GM18499 (cell line): Measurements from ENCODE around the gene GALNT18.

ENCODE experiments used
- ATAC-seq: cut with Tn5 transposase; IDR thresholded peaks from one replicate; pipeline ENCODE4 v1.9.1; 2021; ENCODE audit warnings: moderate number of reproducible peaks; ENCODE audit not compliant: insufficient read depth, unreplicated experiment

The GALNT18 gene

DNA sequence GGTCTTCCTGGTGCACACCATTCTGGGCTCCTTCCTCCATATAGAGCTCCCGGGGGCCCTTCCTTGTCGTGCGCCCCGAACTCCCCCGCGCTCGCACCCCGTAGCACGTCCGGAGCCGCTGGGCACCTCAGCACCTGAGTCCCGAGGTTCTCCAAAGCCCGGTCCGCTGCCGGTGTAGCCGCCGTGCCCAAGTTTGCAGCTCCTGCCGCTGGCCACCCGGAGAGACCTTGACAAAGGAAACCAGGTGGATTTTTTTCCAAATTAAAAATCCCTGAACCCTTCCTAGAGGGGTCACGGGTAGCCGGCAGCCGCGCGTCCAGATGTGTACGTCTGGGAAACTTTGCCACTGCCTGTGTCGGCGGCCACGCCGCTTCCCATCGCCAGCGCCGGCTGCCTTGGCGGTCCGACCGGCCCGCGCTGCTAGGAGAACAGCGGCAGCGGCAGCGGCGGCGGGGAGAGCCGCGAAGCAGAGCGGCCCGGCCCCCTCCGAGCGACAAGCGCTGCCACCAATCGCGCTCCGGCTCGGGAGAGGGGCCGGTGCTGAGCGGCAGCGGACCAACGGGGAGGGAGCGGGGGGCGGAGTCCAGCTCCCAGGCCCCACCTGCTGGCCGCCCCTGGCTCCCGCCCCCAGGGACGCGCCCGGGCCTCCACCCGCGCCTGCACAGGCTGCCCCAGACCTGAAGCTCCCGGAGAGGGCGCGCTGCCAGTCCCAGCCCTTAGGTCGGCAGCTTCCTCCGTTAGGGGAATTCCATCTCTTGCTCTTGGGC lies at the start of gene GALNT18:
Gene GALNT18 (minus strand): TSS at position 433 of the 767 bp plus-strand sequence.
- ATAC-seq, result peak; percentile 35

- no peak for ATAC-seq
Observed at GRCh38 chr11:11670574-11670973, 48.8 kb upstream of the GALNT18 start.

DNA sequence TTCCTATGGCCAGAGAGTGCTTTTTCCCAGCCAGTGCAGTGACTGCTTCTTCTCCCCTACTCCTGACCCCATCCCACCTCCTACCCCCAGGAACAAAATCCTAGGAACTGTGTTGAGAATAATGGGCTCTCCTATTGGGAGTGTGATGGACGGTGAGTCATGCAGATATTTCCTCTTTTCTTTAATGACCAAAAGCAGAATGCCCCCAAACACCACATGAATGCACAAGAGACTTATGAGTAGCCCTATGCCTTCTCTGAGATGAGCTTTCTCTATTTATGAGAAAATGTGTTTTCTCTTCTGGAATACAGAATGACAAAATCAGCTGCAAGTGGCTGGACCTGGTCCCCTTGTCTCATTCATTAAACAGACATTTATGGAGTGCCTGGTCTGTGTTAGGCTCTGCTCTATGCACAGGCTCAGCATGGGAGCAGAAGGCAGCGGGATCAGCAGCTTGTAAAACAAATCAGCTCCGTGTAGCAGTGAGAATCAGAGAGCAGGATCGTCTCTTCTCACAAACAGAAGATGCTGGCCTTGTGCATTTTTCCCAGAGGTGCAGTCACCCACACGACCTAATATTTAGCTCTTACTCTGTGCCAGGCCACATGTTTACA lies 47.5 kb upstream of the GALNT18 start:
- ATAC-seq, result no peak

DNA sequence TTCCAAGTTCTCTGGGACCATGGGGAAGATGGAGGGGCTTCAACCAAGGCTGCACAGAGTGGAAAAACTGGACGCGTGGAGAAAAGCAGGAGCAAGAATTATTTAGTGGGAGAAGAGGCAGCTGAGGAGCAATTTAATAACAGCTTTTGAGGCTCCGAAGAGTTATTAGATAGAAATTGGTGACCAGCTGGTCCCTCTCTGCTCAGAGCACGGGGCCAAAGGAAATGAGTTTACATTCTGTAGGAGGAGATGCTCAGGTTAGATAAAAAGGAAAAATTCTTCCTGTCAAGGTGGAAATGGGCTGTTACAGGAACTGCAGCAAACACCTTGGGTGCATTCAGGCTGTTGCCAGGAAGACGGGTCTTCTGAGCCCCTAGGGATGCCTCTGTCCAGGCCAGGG lies 47.0 kb upstream of the GALNT18 start:
- ATAC-seq, result no peak

GRCh38 chr11:11668274-11668673 lies 46.5 kb upstream of the GALNT18 start:
- no peak for ATAC-seq

DNA sequence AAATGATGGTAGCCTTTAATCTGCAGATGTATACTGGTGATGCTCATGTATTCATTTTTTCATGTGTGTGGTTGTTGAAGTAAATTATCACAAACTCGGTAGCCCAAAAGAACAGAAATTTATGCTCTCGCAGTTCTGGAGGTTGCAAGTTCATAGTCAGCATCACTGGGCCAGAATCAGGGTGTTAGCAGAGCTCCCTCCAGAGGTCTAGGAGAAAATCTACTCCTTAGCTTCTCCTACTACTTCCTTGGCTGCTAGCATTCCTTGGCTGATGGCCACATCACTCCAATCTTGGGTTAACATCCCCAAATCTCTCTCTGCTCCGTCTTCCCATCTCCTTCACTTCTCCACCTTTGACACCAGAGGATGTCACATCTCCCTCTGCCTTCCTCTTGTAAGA lies 45.3 kb upstream of the GALNT18 start:
- no peak for ATAC-seq

GRCh38 chr11:11665407-11665806 lies 43.6 kb upstream of the GALNT18 start:
- no peak for ATAC-seq

DNA sequence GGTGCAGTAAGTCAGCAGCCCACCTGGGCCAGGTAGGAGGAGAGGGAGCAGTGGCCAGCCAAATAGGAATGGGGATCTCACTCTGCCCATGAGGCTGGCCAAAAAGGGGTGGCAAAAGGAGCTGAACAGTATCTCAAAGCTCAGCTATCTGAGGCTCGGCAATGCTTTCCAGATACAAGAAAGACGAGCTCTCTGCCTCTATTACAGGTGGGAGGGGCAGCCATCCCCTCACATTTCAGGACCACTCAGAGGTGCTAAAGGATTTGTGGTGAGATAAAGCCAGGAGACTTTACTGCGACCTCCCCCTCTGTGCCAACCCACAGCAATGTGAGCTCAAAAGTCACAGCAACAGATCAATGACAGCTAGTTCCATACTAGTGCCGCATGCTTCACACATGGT lies 42.1 kb upstream of the GALNT18 start:
- no peak for ATAC-seq

- ATAC-seq, result no peak
Observed at GRCh38 chr11:11662578-11662977, 40.8 kb upstream of the GALNT18 start.

DNA sequence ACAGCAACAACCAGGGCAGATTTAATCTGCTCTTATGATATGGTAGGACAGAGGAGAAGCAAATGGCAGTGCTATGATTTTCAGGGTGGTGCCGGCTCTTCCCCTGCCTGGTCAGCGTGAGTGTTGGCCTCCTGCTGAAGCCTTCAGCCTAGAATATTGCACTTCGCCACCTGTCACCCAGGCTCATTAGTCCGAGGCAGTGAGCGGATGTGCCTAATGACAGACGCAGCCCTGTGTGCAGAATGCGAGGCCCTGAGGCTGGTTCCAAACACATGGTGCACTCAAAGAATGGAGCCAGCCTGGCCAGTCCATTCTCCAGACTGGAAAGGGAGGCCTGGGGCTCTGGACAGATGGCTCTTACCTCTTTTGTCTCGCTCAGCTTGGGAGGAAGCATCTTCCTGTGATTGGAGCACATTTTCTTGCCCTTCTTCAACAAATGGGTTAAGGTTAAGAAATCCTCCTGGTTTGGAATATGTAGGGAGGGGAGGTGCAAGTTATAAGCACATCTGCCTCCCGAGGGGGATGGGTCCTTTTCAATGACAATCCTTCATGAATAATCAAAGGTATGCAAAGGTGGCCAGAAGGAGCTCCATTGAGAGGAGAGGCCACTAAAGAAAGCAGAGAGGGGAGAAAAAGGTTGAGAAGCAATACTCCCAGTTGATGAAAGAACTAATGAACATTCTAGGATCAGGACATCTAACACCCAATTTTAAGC lies 39.7 kb upstream of the GALNT18 start:
- no peak for ATAC-seq

GRCh38 chr11:11660363-11660740 lies 38.5 kb upstream of the GALNT18 start:
- no peak for ATAC-seq

GRCh38 chr11:11659567-11660362 lies 38.0 kb upstream of the GALNT18 start:
- no peak for ATAC-seq

DNA sequence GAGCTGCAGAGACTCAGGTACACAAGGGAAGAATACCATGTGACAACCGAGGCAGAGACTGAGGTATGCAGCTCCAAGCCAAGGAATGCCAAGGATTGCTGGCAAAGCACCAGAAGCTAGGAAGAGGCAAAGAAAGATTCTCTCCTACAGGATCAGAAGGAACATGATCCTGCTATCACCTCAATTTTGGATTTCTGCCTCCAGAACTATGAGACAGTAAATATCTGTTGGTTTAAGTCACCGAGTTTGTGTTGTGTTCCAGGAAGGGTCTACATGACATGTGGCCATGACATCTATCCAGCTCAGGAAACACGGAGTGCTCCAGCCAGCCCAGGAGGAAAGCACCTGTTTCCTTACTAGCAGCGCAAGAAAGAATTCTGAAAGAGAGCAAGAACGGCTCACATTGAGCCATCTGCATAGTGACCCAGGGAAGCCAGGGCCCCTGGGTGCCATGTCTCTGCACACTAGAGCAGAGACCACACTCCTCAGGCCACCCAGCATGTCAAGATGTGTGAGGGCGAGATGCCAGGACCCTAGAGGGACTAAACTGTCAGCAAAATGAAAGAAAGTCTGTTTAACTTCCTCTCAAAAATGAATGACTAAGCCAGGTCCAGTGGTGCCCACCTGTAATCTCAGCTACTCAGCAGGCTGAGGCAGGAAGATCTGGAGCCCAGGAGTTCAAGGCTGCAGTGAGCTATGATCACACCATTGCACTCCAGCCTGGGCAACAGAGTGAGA lies 35.6 kb upstream of the GALNT18 start:
- no peak for ATAC-seq

- ATAC-seq, result no peak
Observed at GRCh38 chr11:11641581-11641980, 19.8 kb upstream of the GALNT18 start.

DNA sequence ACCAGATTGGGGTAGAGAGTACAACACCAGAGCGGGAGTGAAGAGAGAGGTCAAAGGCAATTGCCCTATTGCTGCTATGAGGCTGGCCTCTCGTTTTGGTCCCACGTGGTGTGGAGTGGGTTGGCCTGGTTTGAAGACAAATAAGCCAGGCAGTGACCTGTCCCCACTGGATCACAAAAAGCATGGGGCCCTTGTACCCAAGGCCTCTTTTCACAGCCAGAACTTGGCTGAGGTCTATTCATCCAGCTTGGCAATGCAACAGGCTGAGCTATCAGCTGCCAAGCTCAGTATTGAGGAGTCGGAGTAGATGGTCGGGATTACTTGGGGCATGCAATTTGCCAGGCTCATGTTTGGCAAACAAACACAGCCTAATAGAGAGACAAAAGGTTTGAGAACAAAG lies 19.2 kb upstream of the GALNT18 start:
- ATAC-seq, result no peak

DNA sequence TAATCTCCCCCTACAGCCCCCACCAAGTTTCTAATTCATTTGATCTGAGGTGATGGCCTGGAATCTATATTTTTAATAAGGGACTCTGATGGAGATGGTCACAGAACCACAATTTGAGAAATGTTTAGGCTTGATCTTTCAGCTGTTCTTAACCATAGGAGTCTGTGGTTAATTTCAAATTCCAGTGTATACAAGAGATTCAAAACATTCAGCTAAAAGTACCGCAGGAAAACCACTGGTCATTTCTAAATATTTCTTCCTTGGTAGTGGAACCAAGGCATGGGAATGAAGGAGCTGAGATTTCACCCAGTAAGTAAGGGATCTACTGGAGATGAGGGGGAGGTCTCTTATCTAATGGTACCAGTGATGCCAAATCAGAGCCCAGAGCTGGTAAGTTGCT lies 18.3 kb upstream of the GALNT18 start:
- no peak for ATAC-seq

- ATAC-seq, result no peak
Observed at GRCh38 chr11:11636671-11637070, 14.9 kb upstream of the GALNT18 start.

GRCh38 chr11:11635443-11635842 lies 13.6 kb upstream of the GALNT18 start:
- ATAC-seq, result no peak

DNA sequence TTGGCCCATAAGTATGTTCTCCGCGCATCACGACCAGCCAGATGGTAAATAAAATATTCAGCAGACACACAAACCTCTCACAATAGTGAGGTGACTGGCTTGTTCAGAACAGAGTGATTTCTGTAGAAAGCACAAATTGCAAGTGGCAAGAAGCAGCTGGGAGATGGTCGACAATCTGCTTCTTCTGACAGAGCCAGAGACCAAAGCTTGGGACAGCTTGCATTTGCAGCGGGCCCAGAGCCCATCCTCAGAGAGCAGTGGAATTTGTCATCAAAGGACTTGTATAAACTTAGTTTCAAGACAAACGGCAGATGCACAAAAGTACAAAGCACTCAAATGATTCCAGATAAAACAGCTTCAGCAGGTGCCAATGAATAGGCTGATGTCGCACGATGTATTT lies 7.6 kb upstream of the GALNT18 start:
- ATAC-seq, result no peak

DNA sequence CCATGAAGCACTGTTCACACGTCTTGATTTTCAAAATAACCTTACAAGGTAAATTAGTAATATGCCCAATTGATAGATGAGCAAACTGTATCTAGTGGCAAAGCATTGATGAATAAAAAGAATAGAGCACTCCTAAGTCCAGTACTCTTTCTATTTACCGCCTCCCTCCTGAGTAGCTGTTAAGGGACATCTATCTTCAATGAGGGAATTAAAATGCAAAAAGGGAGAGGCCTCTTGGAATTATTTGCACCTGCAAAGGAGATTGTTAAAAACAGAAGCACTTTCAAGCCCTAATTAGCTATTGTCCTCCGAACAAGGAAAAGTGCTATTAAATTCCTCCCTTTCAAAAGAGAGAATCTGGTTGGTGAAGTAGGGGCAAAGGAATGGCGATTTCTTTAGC lies 6.8 kb upstream of the GALNT18 start:
- ATAC-seq, result no peak
